Adipocyte (in vitro differentiated cells): ENCODE results near the gene DNAH7.
"Not testable (repeated sequence)": the region's sequence is repeated elsewhere in the genome, so short reads cannot be mapped to it uniquely, and the experiment has no call there.

ENCODE experiments used
- DNase-seq: peaks from one replicate; pipeline ENCODE4 v3.0.0-alpha.2; 2015; ENCODE audit warnings: low read depth
- H3K27me3 ChIP-seq: replicated peaks from 2 replicates; pipeline ENCODE4 v1.7.0; 2013; ENCODE audit warnings: mild to moderate bottlenecking, low read length, moderate library complexity; ENCODE audit not compliant: control insufficient read depth, insufficient read depth
- H3K36me3 ChIP-seq: 2 replicates; pipeline ENCODE4 v1.7.0; 2013; ENCODE audit warnings: low read length, mild to moderate bottlenecking, moderate library complexity; ENCODE audit not compliant: control insufficient read depth, insufficient read depth, severe bottlenecking
- H3K4me1 ChIP-seq: 2 replicates; pipeline ENCODE4 v1.7.0; 2013; ENCODE audit warnings: mild to moderate bottlenecking, low read length, moderate library complexity; ENCODE audit not compliant: control insufficient read depth, insufficient read depth
- H3K4me3 ChIP-seq: 2 replicates; pipeline ENCODE4 v1.7.0; 2013; ENCODE audit warnings: mild to moderate bottlenecking, low read length, moderate library complexity
- H3K9ac ChIP-seq: 2 replicates; pipeline ENCODE4 v1.7.0; 2013; ENCODE audit warnings: mild to moderate bottlenecking, low read length, moderate library complexity
- H3K9me3 ChIP-seq: 2 replicates; pipeline ENCODE4 v1.7.0; 2013; ENCODE audit warnings: mild to moderate bottlenecking, low read length, moderate library complexity; ENCODE audit not compliant: control insufficient read depth

The DNAH7 gene

DNA sequence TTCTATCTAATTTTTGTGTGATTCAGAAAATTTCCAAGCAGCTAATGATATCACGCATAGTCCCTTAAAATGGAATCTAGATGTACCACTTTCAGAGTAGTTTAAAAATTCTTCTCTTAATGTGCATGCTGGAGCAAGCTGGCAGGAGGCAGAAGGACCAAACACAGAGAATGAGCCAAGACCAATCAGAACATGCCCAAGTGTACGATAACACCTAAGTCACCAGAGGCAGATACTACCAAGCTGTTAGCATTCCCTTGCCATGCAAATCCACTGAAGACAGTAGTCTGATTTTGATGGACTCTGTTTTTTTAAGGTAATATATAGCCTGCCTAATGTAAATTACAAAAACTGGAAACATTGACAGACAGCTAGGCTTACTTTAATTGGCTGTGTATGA, 109.3 kb downstream of the DNAH7 start:
- no peaks in the 10 kb centered on the region for H3K27me3 ChIP-seq
- no peaks in the 10 kb centered on the region for H3K9me3 ChIP-seq
- no peaks in the 10 kb centered on the region for H3K4me1 ChIP-seq
- DNase-seq, result no peak
- no peak overlapping the region for H3K9ac ChIP-seq
- H3K36me3 ChIP-seq, result no peaks in the 10 kb centered on the region
- no peak overlapping the region for H3K4me3 ChIP-seq

DNA sequence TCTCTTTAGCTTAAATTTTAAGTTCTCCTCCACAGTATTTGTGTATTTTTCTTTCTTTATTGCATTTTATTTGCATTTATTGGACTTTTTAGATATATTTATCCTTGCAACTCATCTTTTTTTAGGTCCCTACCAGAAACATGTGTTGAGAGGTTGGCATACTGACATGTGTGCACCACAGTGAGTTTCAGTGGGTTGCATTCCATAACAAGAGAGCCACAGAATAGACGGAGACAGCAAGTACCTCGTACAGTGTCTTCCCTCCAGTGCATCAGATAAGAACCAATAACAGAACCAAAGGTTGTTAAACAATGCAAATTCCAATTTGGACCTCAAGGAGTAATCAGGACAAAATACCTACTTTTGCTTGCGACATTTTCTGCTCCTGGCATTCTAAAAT, 111.9 kb downstream of the DNAH7 start:
- H3K4me3 ChIP-seq, result no peak overlapping the region
- H3K27me3 ChIP-seq, result no peaks in the 10 kb centered on the region
- no peaks in the 10 kb centered on the region for H3K36me3 ChIP-seq
- DNase-seq, result no peak
- no peaks in the 10 kb centered on the region for H3K9me3 ChIP-seq
- no peak overlapping the region for H3K9ac ChIP-seq
- H3K4me1 ChIP-seq, result no peaks in the 10 kb centered on the region

DNA sequence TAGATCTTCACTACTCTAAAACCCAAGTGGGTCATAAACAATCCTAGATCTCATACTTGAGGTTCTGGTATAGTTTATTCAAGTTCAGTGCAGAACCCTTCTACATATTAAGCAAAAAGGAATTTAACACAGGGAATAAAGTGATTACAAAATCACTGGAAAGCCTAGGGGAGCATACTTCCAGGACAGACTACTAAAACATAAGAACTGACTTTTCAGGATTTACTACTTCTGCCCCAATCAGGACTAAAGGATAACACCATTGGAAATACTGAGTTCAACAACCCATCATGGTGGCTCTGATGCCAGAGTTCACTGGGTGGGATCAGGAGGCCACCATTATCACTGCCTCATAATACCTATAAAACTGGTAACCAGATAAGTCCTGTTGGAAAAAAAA, 123.6 kb downstream of the DNAH7 start:
- no peaks in the 10 kb centered on the region for H3K36me3 ChIP-seq
- H3K9ac ChIP-seq, result no peak overlapping the region
- peak; percentile 32 for DNase-seq
- H3K27me3 ChIP-seq, result no peaks in the 10 kb centered on the region
- no peak overlapping the region for H3K4me3 ChIP-seq
- H3K9me3 ChIP-seq, result no peaks in the 10 kb centered on the region
- H3K4me1 ChIP-seq, result peaks cover 6% of the 10 kb centered on the region

DNA sequence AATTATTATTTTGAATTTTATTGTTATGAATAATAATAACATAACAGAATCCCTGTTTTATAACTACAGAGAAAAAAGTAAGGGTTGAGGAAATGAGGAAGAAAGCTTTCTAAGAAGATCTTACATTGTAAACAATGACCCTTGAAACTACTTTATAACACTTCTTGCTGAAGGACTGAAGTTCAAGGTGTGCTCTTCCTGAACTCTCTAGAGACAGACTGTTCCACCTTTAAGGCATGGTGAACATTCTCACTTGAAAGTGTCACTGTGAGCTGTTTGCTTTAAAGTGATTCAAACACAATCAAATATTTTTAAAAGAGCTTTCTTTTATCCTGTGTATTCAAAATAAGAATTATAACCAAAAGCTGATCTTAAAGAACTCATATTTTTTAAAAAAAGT, 131.5 kb downstream of the DNAH7 start:
- no peaks in the 10 kb centered on the region for H3K9me3 ChIP-seq
- H3K4me1 ChIP-seq, result no peaks in the 10 kb centered on the region
- no peak overlapping the region for H3K4me3 ChIP-seq
- H3K9ac ChIP-seq, result no peak overlapping the region
- H3K27me3 ChIP-seq, result no peaks in the 10 kb centered on the region
- no peaks in the 10 kb centered on the region for H3K36me3 ChIP-seq
- no peak for DNase-seq

DNA sequence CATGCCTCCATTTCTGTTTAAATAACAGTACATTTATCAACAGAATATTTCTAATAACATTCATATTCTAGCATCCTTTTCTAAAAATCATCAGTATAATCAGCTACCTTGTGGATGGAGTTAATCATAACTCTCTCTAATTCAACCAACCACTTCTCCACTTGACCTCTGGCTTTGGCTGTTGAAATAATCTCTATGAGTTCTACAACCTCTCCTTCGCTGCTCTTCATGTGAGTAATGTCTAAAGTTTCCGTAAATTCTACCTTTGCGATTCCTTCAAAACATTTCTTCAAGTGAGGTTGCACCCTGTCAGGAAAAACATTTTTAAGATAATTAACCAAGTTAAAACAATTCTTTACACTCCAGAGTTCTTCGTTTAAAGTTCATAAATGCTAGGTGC, 134.2 kb downstream of the DNAH7 start:
- Histone ChIP-seq H3K27me3 (no peaks in the 10 kb centered on the region), H3K4me1 (no peaks in the 10 kb centered on the region), H3K36me3 (no peaks in the 10 kb centered on the region), H3K9me3 (no peaks in the 10 kb centered on the region), H3K4me3 (no peak overlapping the region), H3K9ac (no peak overlapping the region)
- no peak for DNase-seq

DNA sequence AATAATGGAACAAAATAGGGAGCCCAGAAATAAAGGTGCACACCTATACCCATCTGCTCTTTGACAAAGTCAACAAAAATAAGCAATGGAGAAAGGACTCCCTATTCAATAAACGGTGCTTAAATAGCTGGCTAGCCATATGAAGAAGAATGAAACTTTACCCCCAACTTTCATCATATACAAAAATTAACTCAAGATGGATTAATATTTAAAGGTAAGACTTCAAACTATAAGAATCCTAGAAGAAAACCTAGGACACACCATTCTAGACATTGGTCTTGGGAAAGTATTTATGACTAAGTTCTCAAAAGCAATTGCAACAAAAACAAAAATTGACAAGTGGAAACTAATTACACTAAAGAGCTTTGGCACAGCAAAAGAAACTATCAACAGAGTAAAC, 139.1 kb downstream of the DNAH7 start:
- no peaks in the 10 kb centered on the region for H3K4me1 ChIP-seq
- no peaks in the 10 kb centered on the region for H3K36me3 ChIP-seq
- no peak overlapping the region for H3K9ac ChIP-seq
- H3K27me3 ChIP-seq, result no peaks in the 10 kb centered on the region
- H3K9me3 ChIP-seq, result no peaks in the 10 kb centered on the region
- DNase-seq, result no peak
- H3K4me3 ChIP-seq, result no peak overlapping the region

DNA sequence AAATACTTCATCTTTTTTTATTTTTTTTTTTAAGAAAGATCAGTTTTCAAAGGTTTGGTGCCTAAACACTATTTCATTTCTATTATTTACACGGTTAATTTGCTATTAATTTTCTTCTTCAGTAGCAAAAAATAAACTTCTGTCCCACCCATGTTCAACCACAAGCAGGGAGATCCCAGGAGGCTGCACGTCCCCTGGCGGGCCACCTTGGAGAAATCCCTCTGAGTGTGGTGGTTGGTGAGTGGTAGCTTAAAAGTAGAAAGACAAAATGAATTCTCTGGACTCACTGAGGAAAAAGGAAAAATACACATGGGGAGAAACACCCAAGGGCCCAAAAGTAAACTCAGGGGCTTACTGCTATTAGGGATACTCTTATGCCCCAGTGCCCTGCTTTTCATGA, 143.5 kb downstream of the DNAH7 start:
- no peak for DNase-seq
- no peak overlapping the region for H3K9ac ChIP-seq
- H3K9me3 ChIP-seq, result no peaks in the 10 kb centered on the region
- H3K4me3 ChIP-seq, result no peak overlapping the region
- no peaks in the 10 kb centered on the region for H3K27me3 ChIP-seq
- H3K4me1 ChIP-seq, result no peaks in the 10 kb centered on the region
- H3K36me3 ChIP-seq, result no peaks in the 10 kb centered on the region

DNA sequence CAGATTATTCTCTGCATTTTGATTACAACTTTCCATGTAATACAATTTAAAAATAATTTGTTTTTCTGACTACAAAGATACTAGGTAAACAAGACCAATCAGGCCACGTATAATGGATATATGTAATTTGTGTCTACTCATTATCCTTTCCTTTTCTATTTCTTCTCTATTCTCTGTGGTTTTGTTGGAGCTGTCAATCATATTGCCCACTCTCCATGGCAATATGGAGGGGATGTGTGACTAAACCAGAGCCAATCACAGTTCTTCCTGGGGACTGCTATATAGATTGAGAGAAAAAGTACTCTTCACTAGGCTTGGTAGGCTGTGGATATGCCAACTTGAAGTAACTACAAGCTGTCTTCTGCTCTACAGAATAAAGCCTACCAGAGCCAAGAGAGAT, 144.7 kb downstream of the DNAH7 start:
- Histone ChIP-seq H3K9me3 (no peaks in the 10 kb centered on the region), H3K4me1 (no peaks in the 10 kb centered on the region), H3K4me3 (no peak overlapping the region), H3K27me3 (no peaks in the 10 kb centered on the region), H3K9ac (no peak overlapping the region), H3K36me3 (no peaks in the 10 kb centered on the region)
- no peak for DNase-seq

DNA sequence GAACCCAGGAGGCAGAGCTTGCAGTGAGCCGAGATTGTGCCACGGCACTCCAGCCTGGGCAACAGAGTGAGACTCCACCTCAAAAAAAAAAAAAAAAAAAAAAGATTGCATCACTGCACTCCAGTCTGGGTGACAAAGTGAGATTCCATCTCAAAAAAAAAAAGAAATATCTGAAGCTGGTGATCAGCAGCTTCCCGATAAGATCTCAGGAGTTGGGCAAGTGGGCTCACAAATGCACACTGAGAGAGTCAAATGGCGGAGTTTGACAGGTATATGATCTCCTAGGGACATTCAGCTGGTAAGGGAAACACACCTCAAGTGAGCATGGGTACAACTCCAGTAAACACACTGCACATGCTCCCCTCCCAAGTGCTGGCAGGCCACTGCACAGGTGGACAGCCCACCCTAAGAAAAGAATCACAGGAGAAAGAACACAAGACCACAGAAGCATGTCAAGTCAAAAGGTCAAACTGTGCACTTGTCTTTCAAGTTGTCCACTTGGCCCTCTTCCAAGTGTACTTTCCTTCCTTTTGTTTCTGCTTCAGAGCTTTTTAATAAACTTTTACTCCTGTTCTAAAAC, 151.5 kb downstream of the DNAH7 start:
- H3K4me1 ChIP-seq, H3K27me3 ChIP-seq, DNase-seq, H3K9me3 ChIP-seq, H3K4me3 ChIP-seq, H3K9ac ChIP-seq, H3K36me3 ChIP-seq: not testable (repeated sequence)

DNA sequence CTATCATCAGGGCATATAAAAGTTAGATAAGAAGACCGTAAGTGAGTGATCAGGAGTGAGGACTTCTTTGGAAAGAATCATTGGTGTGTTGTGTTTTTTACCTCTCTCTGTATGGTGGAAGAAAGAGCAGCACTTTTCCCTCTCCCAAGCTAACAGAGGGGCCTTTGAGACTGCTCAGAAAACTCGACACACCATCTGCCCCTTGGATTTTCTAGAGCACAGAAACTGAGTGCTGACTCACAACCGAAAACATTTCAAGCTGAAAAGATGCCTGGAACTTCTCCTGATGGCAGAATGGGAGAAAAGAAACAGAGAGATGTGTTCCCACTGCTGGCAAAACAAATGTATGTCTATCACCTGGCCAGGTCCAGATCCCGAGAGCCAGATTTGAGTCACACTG, 156.6 kb downstream of the DNAH7 start:
- Histone ChIP-seq H3K4me1 (no peaks in the 10 kb centered on the region), H3K36me3 (no peaks in the 10 kb centered on the region), H3K27me3 (no peaks in the 10 kb centered on the region), H3K4me3 (no peak overlapping the region), H3K9ac (no peak overlapping the region), H3K9me3 (no peaks in the 10 kb centered on the region)
- DNase-seq, result peak; percentile 15

DNA sequence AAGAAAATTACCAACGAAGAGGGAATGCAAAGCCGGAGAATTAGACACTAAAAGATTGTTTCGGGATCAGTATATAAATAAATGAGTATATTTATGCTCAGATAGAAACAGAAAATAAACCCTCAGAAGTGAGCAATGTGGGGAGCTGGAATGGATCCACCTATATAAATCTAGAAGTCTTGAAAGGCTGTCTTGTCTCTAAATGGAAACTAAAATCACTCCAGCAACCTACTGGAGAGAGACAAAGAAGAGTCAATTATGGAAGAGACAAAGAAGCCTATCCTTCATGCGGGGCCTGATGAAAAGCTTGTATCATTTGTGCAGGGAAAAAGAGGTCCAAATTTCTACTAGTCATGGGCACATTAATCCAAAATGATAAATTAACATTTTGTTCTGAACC, 158.1 kb downstream of the DNAH7 start:
- DNase-seq, result no peak
- Histone ChIP-seq H3K9ac (no peak overlapping the region), H3K4me1 (no peaks in the 10 kb centered on the region), H3K4me3 (no peak overlapping the region), H3K27me3 (no peaks in the 10 kb centered on the region), H3K36me3 (no peaks in the 10 kb centered on the region), H3K9me3 (no peaks in the 10 kb centered on the region)

DNA sequence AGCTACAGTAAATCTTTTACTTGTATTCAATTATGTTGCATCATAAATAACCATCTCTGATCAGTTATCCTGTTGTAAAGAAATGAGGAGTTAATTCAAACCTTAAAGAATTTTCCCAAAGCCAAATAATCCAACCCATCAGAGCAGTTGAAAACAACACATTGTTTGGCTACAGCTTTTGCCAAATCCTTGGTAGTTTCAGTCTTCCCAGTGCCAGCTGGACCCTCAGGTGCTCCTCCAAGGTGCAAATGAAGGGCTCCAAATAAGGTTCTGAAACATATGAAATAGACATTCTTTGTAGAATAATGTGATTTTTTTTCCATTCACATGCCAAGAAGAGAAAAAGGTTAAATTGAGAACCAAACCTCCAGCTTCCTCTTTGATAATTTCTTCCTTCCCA, 158.7 kb downstream of the DNAH7 start:
- Histone ChIP-seq H3K27me3 (no peaks in the 10 kb centered on the region), H3K4me1 (no peaks in the 10 kb centered on the region), H3K9me3 (no peaks in the 10 kb centered on the region), H3K9ac (no peak overlapping the region), H3K4me3 (no peak overlapping the region), H3K36me3 (no peaks in the 10 kb centered on the region)
- no peak for DNase-seq
